Activated CD4-positive, alpha-beta T cell treated with anti-CD3 and anti-CD28 coated beads, Interleukin-2, Interleukin-6, amounts not matched to agents 100 ng/mL and 50 ng/mL, durations not matched to agents 16 hours and 8 hours (primary cell): Measurements from ENCODE around the gene ZYG11A.

Experiments
- DNase-seq: peaks from one replicate; pipeline ENCODE4 v3.0.0-alpha.2; 2020

ZYG11A gene

DNA sequence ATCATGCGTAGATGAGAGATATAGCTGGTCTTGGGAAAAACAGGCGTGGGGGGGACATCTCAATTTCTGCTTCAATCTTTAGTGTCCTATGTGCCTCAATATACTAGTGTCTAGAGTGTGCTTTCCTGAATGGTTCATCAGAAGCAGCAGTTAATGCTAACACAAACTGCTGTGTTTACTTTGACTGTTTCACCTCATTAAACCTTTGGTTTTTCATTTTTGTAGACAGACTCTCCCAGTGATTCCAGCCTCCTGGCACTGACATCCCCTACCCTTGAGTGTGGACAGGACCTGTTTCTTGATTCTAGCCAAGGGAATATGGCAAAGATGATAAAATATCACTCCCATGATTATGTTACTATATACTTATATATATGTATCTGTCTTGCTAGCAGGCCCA is 37.6 kb downstream of the ZYG11A start:
- no peak for DNase-seq

GRCh38 chr1:52887483-52887882 is 44.9 kb downstream of the ZYG11A start:
- DNase-seq = no peak

DNA sequence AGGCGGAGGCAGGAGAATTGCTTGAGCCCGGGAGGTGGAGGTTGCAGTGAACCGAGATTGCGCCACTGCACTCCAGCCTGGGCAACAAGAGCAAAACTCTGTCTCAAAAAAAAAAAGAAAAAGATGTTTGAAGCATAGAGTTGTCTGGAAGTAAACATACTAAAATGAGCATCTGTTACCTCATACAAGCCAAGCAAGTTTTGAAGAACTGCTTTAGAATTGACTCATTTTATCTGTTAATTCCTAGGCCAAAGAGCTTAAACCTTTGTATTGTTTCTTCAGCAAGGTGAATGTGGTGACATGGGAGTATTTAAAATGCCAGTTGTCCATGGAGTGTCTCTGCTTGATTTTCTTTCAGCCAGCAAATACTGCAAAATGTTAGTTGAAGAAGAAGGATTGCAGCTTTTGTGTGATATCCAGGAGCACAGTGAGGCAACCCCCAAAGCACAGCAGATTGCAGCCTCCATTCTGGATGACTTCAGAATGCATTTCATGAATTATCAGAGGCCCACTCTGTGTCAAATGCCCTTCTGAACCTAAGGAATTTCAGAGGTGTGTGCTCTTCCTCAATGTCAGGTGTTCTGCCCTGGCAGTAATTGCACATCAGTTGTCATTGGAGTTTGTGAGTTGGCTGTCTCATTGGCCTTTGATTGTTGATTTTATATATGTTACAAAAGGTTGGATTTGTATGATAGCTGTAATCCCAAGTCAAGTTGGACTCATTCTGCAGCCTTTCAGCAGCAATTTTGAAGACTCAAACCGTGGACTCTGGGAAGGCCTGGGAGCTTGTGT is 50.1 kb downstream of the ZYG11A start:
- no peak for DNase-seq

DNA sequence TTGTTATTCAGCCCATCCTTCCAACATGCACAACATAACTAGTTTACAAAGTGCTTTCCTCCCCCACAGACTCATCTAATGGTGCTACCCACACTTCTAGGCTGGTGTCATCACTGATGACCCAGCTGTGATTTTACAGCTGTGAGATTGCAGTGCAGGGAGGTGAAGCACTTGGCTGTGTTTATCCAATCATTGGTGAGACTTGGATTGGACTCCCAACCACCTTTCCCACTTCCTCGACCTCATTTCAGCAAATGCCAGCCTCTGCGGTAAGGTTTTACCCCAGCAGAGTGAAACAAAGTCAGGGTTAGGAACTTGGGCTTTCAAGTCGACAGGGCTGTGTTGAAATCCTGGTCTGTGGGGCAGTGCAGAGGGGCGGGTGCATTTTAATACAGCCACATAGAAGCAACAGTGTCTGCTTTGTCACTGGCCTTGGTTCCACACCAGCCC is 56.9 kb downstream of the ZYG11A start:
- DNase-seq = no peak

GRCh38 chr1:52900402-52900801 is 57.8 kb downstream of the ZYG11A start:
- DNase-seq = no peak

GRCh38 chr1:52901384-52901783 is 58.8 kb downstream of the ZYG11A start:
- DNase-seq = no peak

- DNase-seq = no peak
Measured at GRCh38 chr1:52904208-52904926, 61.8 kb downstream of the ZYG11A start.

DNA sequence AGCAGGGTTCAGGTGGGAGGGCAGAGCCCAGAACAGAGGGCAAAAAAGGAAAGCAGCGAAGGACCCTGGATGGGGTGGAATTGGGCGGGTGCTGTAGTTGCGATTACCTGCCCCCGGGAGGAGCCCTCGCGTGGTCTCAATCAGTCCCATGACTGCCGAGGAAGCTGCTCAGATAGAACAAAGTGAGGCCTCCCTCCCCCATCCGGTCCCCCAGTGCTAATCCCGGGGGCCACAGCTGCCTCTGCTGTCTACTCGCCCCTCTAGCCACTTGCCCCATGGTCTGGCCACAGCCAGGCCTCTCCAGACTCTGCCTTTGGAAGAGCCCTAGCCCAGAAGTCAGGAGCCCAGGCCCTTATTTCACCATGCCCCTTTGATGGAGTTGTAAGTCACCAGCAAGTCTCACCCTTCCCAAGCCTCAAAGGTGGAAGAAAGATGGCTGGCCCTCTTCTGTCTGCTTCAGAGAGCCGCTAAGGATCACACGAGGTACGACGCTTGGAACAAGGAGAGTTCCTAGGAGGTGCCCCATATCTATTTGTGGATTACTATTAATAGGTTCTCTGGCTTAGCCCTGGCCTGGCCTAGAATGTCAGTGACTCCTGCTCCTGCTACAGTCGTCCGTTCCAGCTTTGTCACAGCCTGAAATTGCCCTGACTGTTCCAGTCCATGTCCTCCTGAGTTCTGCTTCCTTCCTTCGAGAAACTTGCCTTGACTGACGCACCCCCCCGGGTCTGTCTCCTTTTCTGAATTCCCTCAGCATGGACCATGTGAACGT is 62.6 kb downstream of the ZYG11A start:
- peak; percentile 40 for DNase-seq

DNA sequence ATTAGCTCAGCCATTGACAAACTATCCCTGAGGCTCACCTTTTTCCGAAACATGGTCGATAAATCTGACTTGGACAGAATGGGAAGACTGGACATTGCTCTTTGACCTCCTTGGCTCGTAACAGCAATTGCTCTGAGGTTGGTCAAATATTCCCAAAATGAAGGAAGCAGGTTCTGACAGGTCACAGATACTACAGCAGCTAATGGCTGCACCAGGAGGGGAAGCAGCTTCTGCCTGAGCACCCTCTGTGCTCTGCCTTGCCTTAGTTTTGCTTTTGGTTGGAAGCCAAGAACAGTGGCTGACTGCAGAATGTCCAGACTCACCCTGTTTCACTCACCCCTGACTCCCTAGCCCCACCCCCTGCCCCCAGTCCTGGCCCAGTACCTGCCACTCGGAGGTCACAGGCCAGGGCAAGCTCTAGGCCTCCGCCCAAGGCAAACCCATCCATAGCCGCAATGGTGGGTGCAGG is 63.6 kb downstream of the ZYG11A start:
- no peak for DNase-seq

- no peak for DNase-seq
Measured at GRCh38 chr1:52907068-52907811, 64.7 kb downstream of the ZYG11A start.

DNA sequence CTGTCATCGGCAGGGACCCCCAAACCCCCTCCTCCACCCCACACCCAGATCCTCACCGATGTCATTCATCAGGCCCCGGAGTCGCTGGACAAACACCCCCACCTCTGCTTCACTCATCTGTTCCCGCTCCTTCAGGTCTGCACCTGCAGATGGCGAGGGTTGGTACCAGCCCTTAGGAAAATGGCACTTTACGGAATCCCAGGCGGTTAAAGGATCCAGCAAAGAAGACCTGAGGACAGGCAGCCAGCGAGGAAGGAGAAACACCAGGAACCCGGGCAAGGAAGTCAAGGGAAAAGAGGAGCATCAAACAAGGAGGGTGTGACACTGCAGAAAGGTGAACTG is 65.2 kb downstream of the ZYG11A start:
- no peak for DNase-seq

DNA sequence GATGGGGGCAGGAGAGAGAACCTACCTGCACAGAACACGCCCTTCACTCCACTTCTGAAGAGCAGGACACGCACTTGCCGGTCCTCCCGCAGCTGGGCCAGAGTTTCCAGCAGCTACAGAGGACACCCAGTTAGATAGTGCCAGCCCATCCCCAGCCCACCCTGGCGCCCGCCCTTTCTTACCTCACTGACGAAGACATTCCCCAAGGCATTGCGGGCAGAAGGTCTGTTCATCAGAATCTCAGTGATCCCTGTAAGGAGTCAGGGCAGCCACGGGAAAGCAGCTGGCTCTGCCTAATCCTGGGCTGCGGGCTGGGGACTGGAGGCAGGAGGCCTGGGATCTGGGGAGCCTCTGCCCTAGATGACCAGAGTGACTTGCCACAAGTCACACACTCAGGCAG is 69.0 kb downstream of the ZYG11A start:
- no peak for DNase-seq

GRCh38 chr1:52913014-52913413 is 70.5 kb downstream of the ZYG11A start:
- DNase-seq = no peak

- no peak for DNase-seq
Measured at GRCh38 chr1:52913537-52913936, 71.0 kb downstream of the ZYG11A start.

GRCh38 chr1:52914463-52914862 is 71.9 kb downstream of the ZYG11A start:
- no peak for DNase-seq

DNA sequence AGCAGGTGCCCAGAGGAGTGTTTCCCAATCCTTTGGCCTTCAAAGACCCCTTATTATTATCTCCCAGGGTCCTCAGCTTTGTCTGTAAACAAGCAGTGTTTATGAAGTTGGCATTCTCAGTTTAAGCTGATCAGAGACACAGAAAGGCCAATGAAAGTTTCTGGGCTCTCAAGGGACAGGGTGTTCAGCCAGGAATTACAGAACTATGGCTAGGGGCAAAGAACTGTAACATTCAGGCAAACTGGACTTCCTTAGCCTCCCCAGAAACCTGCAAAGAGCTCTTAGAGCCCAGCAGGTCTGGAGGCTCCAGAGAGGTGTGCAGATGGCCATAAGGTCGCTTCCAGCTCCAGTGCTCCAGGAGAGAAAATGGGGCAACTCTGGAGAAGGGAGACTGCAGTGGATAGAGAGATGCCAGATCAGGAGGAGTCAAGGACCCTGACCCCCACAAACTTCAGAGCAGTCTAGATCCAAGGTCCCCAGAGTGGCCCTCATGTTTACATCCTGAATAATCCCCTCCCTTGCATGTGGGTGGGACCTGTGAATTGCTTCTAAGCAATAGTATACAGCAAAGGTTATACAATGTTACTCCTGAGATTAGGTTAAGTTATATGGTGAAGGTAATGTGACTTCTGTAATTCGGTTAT is 72.8 kb downstream of the ZYG11A start:
- DNase-seq = no peak

DNA sequence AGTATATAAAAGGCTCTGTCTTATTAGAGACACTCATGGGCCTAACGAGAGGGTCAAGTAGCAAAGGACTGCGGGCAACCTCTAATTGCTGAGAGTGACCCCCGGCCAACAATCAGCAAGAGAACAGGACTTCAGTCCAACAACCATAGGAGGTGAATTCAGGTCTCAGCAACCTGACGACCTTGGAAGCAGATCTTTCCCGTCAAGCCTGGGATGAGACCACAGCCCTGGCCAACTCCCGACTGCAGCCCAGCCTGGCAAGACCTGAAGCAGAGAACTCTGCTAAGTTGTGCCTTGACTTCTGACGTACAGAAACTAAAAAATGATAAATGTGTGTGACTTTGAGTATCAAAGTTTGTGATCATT is 73.3 kb downstream of the ZYG11A start:
- DNase-seq = no peak

- DNase-seq = no peak
Measured at GRCh38 chr1:52916241-52916975, 73.8 kb downstream of the ZYG11A start.

- DNase-seq = no peak
Measured at GRCh38 chr1:52917156-52917555, 74.6 kb downstream of the ZYG11A start.

GRCh38 chr1:52917581-52917980 is 75.0 kb downstream of the ZYG11A start:
- DNase-seq = no peak

DNA sequence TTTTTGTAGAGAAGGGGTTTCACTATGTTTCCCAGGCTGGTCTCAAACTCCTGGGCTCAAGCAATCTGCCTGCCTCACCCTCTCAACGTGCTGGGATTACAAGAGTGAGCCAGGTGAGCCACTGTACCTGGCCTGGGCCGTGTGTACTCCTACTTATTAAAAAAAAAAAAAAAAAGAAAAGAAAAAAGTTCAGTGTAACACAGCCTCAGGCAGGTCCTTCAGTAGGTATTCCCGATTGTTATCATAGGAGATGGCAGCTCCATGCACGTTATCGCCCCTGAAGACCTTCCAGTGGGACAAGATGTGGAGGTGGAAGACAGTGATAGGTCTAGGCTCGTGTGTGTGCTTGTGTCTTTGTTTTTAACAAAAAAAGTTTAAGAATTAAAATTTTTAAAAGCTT is 75.6 kb downstream of the ZYG11A start:
- DNase-seq = no peak
